Measurements from ENCODE around the gene IL2RA.

The IL2RA gene

DNA sequence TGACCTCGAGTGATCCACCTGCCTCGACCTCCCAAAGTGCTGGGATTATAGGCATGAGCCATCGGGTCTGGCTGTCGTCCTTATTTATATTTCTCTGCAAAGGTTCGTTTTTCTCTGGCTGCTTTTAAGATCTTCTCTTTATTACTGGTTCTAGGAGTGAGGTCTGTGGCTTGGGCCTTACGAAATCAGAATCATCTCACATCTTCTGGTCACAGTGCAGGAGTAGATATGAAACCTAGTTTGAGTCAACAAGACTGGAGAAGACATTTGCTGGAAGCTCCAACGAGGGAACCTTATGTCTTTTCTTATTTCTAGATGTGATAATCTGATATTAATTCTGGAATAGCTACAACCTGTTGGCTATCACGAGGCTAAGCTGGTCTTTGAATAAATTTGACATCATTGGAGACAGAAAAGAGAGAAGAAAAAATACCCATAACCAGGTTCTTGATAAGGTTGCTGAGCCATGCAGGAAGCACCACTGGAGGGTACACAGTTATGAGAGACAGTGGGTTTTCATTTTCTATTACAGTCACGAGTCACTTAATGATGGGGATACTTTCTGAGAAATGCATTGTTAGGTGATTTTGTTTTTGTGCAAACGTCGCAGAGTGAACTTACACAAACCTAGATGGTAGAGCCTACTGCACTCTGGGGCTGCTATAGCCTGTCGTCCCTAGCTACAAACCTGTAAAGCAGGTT is 59.2 kb downstream of the IL2RA start:
- TF ChIP-seq CSDC2 (CRISPR knock-in tag; IDR thresholded peaks at IDR 0.05) (no peak), GLIS3 (CRISPR knock-in tag; IDR thresholded peaks at IDR 0.05) (no peak), PPARA (CRISPR knock-in tag; IDR thresholded peaks at IDR 0.05; ENCODE audit: borderline replicate concordance) (no peak), ZNF8 (CRISPR knock-in tag; IDR thresholded peaks at IDR 0.05) (no peak)
- ATAC-seq, result no peak

- ATAC-seq, result no peak; the same call in 1 of the 3 replicates
- TF ChIP-seq ZNF565 (CRISPR knock-in tag; conservative IDR thresholded peaks at IDR 0.05; ENCODE audit: low read depth) (no peak), ESRRG (CRISPR knock-in tag; IDR thresholded peaks at IDR 0.05) (no peak), BACH2 (CRISPR knock-in tag; IDR thresholded peaks at IDR 0.05; ENCODE audit: borderline replicate concordance) (no peak), SNAI2 (CRISPR knock-in tag; IDR thresholded peaks at IDR 0.05) (no peak), PPARA (CRISPR knock-in tag; IDR thresholded peaks at IDR 0.05; ENCODE audit: borderline replicate concordance) (no peak), CSRNP3 (CRISPR knock-in tag; IDR thresholded peaks at IDR 0.05) (no peak), ZNF70 (CRISPR knock-in tag; IDR thresholded peaks at IDR 0.05) (no peak), OSR1 (CRISPR knock-in tag; IDR thresholded peaks at IDR 0.05) (no peak)
- TF ChIP-seq, protein P1, sequence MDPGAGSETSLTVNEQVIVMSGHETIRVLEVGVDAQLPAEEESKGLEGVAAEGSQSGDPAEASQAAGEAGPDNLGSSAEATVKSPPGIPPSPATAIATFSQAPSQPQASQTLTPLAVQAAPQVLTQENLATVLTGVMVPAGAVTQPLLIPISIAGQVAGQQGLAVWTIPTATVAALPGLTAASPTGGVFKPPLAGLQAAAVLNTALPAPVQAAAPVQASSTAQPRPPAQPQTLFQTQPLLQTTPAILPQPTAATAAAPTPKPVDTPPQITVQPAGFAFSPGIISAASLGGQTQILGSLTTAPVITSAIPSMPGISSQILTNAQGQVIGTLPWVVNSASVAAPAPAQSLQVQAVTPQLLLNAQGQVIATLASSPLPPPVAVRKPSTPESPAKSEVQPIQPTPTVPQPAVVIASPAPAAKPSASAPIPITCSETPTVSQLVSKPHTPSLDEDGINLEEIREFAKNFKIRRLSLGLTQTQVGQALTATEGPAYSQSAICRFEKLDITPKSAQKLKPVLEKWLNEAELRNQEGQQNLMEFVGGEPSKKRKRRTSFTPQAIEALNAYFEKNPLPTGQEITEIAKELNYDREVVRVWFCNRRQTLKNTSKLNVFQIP (CRISPR knock-in tag; IDR thresholded peaks at IDR 0.05; ENCODE audit: borderline replicate concordance, low read depth), result no peak
Observed at GRCh38 chr10:5999440-6000165, 62.6 kb downstream of the IL2RA start.

GRCh38 chr10:5996696-5997095 is 65.5 kb downstream of the IL2RA start:
- TF ChIP-seq ZC3H10 (CRISPR knock-in tag; IDR thresholded peaks at IDR 0.05), result no peak
- TF ChIP-seq ESRRG (CRISPR knock-in tag; IDR thresholded peaks at IDR 0.05), result no peak
- no peak for TF ChIP-seq ZFP3 (CRISPR knock-in tag; IDR thresholded peaks at IDR 0.05)
- no peak for TF ChIP-seq PATZ1 (CRISPR knock-in tag; IDR thresholded peaks at IDR 0.05; ENCODE audit: borderline replicate concordance)
- ATAC-seq, result no peak

DNA sequence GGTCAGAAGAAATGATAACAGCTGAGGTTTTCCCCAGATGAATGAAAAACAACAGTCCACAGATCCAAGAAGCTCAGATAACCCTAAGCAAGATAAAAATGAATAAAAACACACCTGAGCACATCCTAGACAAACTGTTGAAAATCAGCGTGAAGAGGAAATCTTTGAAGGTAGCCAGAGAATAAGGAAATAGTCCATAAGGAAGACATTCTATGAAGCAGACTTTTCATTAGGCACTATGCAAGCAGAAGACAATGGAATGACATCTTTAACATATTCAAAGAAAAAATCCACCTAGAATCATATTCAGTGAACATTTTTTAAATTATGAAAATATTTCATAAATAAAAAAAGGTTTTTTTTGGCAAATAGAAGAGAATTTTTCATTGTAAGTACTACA is 69.8 kb downstream of the IL2RA start:
- no peak for ATAC-seq
- TF ChIP-seq ZFP30 (CRISPR knock-in tag; IDR thresholded peaks at IDR 0.05), result no peak
- no peak for TF ChIP-seq ARNTL (CRISPR knock-in tag; IDR thresholded peaks at IDR 0.05; ENCODE audit: borderline replicate concordance, low read depth)
- TF ChIP-seq BACH2 (CRISPR knock-in tag; IDR thresholded peaks at IDR 0.05; ENCODE audit: borderline replicate concordance), result no peak
- no peak for TF ChIP-seq ZC3H10 (CRISPR knock-in tag; IDR thresholded peaks at IDR 0.05)
- no peak for TF ChIP-seq ESRRG (CRISPR knock-in tag; IDR thresholded peaks at IDR 0.05)
- TF ChIP-seq ZFP3 (CRISPR knock-in tag; IDR thresholded peaks at IDR 0.05), result no peak
- no peak for TF ChIP-seq TCF4 (CRISPR knock-in tag; IDR thresholded peaks at IDR 0.05; ENCODE audit: borderline replicate concordance)
- no peak for TF ChIP-seq TSHZ2 (CRISPR knock-in tag; IDR thresholded peaks at IDR 0.05)
- no peak for TF ChIP-seq RARB (CRISPR knock-in tag; IDR thresholded peaks at IDR 0.05)
- TF ChIP-seq, protein P2, sequence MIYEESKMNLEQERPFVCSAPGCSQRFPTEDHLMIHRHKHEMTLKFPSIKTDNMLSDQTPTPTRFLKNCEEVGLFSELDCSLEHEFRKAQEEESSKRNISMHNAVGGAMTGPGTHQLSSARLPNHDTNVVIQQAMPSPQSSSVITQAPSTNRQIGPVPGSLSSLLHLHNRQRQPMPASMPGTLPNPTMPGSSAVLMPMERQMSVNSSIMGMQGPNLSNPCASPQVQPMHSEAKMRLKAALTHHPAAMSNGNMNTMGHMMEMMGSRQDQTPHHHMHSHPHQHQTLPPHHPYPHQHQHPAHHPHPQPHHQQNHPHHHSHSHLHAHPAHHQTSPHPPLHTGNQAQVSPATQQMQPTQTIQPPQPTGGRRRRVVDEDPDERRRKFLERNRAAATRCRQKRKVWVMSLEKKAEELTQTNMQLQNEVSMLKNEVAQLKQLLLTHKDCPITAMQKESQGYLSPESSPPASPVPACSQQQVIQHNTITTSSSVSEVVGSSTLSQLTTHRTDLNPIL (CRISPR knock-in tag; IDR thresholded peaks at IDR 0.05; ENCODE audit: low read depth), result no peak
- TF ChIP-seq SNAI2 (CRISPR knock-in tag; IDR thresholded peaks at IDR 0.05), result no peak
- no peak for TF ChIP-seq OSR1 (CRISPR knock-in tag; IDR thresholded peaks at IDR 0.05)
- no peak for TF ChIP-seq ISL1 (CRISPR knock-in tag; IDR thresholded peaks at IDR 0.05)
- no peak for TF ChIP-seq ZNF70 (CRISPR knock-in tag; IDR thresholded peaks at IDR 0.05)
- no peak for TF ChIP-seq PPARA (CRISPR knock-in tag; IDR thresholded peaks at IDR 0.05; ENCODE audit: borderline replicate concordance)
- no peak for TF ChIP-seq GLIS3 (CRISPR knock-in tag; IDR thresholded peaks at IDR 0.05)
- TF ChIP-seq ZNF8 (CRISPR knock-in tag; IDR thresholded peaks at IDR 0.05), result no peak

All from SK-N-SH treated with all-trans-retinoic acid at 6 μM for 48 hours (cell line).